OCI-LY3 (cell line): ENCODE results near the gene GNAQ.

Experiments used
- H2AFZ ChIP-seq: fragments of 200-600, 300-600 bp; shearing (Covaris generic); 2 replicates; pipeline ENCODE4 v1.6.0; 2014; ENCODE audit warnings: antibody characterized with exemption, low read depth, low read length
- H3K27ac ChIP-seq: fragments of 200-600, 300-600 bp; sonication (generic); 2 replicates; pipeline ENCODE4 v1.5.1; 2014; ENCODE audit warnings: mild to moderate bottlenecking, low read length, moderate library complexity, mixed read lengths
- H3K27me3 ChIP-seq: fragments of 200-600, 300-600 bp; sonication (generic); 2 replicates; pipeline ENCODE4 v1.6.1; 2014; ENCODE audit warnings: low read depth, low read length, mixed read lengths
- H3K36me3 ChIP-seq: fragments of 200-600, 300-600 bp; sonication (generic); replicated peaks from 2 replicates; pipeline ENCODE3; 2014; ENCODE audit warnings: low read depth, low read length, mixed read lengths
- H3K4me1 ChIP-seq: fragments of 300-600, 200-600 bp; sonication (generic); 2 replicates; pipeline ENCODE4 v1.6.1; 2014; ENCODE audit warnings: low read length, mixed read lengths
- H3K4me2 ChIP-seq: fragments of 200-600, 300-600 bp; sonication (generic); 2 replicates; pipeline ENCODE4 v1.6.1; 2014; ENCODE audit warnings: low read length, mixed read lengths
- H3K4me3 ChIP-seq: fragments of 300-600, 200-600 bp; sonication (generic); 2 replicates; pipeline ENCODE4 v1.5.1; 2014; ENCODE audit warnings: antibody characterized with exemption, mild to moderate bottlenecking, low read length, moderate library complexity
- H3K79me2 ChIP-seq: fragments of 300-600, 200-600 bp; shearing (Covaris generic); 2 replicates; pipeline ENCODE4 v1.6.1; 2014; ENCODE audit warnings: mild to moderate bottlenecking, low read length, mixed read lengths
- H3K9ac ChIP-seq: fragments of 300-600, 200-600 bp; shearing (Covaris generic); 2 replicates; pipeline ENCODE4 v1.6.0; 2014; ENCODE audit warnings: mild to moderate bottlenecking, low read length, moderate library complexity
- H3K9me3 ChIP-seq: fragments of 200-600, 300-600 bp; shearing (Covaris generic); 2 replicates; pipeline ENCODE4 v1.6.1; 2014; ENCODE audit warnings: low read length, mixed read lengths; ENCODE audit not compliant: insufficient read depth
- H4K20me1 ChIP-seq: fragments of 200-600, 300-600 bp; sonication (generic); 2 replicates; pipeline ENCODE4 v1.6.1; 2016; ENCODE audit warnings: low read length, mixed read lengths; ENCODE audit not compliant: insufficient read depth
- EZH2phosphoT487 ChIP-seq: fragments of 200-600 bp; shearing (Covaris generic); IDR thresholded peaks from 2 replicates; pipeline ENCODE4 v1.6.1; 2018; ENCODE audit warnings: antibody characterized with exemption, mixed run types, low read depth
- TF ChIP-seq, protein P1 (sequence below): fragments of 200-600, 300-600 bp; sonication (generic); IDR thresholded peaks from 2 replicates; pipeline ENCODE4 v1.5.1; 2014; ENCODE audit warnings: antibody characterized with exemption, low read length, low read depth

Gene GNAQ

DNA sequence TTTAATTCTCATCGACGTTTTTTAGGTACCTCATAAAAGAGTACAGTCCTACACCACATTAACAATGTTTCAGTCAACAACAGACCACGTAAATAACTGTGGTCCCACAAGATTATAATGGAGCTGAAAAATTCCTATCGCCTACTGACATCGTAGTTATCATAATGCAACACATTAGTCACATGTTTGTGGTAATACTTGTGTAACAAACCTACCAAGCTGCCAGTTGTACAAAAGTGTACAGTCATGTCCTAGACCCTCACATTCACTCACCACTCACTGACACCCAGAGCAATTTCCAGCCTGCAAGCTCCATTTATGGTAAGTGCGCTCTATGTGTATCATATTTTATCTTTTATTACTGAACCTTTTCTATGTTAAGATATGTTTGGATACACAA lies 16.8 kb downstream of the GNAQ start:
- H3K79me2 ChIP-seq, result no peaks in the 10 kb centered on the region
- no peak overlapping the region for H3K4me2 ChIP-seq
- no peaks in the 10 kb centered on the region for H3K9me3 ChIP-seq
- no peak overlapping the region for H3K4me3 ChIP-seq
- H3K9ac ChIP-seq, result no peak overlapping the region
- no peak overlapping the region for H2AFZ ChIP-seq
- no peaks in the 10 kb centered on the region for H3K27me3 ChIP-seq
- no peak for TF ChIP-seq EZH2phosphoT487
- TF ChIP-seq, protein P1, sequence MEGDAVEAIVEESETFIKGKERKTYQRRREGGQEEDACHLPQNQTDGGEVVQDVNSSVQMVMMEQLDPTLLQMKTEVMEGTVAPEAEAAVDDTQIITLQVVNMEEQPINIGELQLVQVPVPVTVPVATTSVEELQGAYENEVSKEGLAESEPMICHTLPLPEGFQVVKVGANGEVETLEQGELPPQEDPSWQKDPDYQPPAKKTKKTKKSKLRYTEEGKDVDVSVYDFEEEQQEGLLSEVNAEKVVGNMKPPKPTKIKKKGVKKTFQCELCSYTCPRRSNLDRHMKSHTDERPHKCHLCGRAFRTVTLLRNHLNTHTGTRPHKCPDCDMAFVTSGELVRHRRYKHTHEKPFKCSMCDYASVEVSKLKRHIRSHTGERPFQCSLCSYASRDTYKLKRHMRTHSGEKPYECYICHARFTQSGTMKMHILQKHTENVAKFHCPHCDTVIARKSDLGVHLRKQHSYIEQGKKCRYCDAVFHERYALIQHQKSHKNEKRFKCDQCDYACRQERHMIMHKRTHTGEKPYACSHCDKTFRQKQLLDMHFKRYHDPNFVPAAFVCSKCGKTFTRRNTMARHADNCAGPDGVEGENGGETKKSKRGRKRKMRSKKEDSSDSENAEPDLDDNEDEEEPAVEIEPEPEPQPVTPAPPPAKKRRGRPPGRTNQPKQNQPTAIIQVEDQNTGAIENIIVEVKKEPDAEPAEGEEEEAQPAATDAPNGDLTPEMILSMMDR, result no peak
- H3K36me3 ChIP-seq, result no peaks in the 10 kb centered on the region
- no peak overlapping the region for H3K27ac ChIP-seq
- H4K20me1 ChIP-seq, result no peaks in the 10 kb centered on the region
- H3K4me1 ChIP-seq, result peaks cover 6% of the 10 kb centered on the region

DNA sequence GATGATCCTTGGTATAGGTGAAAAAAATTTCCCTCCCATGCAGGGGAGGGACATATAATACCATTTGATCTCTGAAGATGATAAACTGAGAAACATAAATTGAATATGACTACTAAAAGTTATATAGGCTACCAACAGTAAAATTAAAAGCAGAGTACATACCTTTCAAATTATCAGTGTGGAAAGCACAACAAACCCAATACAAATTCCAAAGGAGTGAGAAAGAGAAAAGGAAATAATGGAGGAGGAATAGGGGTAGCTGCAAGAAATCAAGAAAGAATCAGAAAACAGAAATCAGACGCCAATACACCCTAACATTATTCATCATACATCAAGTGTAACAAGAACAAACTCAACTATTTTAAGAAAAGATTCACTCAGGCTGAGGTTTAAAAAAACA lies 17.7 kb downstream of the GNAQ start:
- Histone ChIP-seq H3K9me3 (no peaks in the 10 kb centered on the region), H3K27me3 (no peaks in the 10 kb centered on the region), H4K20me1 (no peaks in the 10 kb centered on the region), H3K4me1 (peaks cover 6% of the 10 kb centered on the region), H3K79me2 (no peaks in the 10 kb centered on the region), H3K36me3 (no peaks in the 10 kb centered on the region), H2AFZ (no peak overlapping the region), H3K4me3 (no peak overlapping the region), H3K27ac (no peak overlapping the region), H3K9ac (no peak overlapping the region), H3K4me2 (no peak overlapping the region)
- TF ChIP-seq, protein P1, result no peak
- TF ChIP-seq EZH2phosphoT487, result no peak

DNA sequence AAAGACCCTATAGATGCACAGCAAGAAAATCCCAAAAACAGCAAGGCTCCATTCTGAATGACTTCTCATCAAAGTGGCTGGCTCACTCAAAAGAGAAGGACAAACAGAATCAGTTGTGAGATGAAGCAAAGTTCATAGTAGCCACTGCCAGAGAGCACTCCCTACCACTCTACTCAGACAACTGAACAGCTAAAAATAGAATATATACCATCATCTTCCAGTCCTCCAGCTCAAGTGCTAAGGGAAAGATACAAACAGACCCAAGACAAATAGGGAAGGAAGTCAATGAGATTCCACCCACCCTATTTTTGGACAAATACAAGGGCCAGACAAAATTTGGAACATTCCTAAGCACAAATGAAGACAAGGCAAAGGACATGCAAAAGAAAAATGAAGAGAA lies 20.6 kb downstream of the GNAQ start:
- no peaks in the 10 kb centered on the region for H3K36me3 ChIP-seq
- no peak overlapping the region for H3K27ac ChIP-seq
- no peaks in the 10 kb centered on the region for H3K79me2 ChIP-seq
- no peak overlapping the region for H3K9ac ChIP-seq
- H3K4me3 ChIP-seq, result no peak overlapping the region
- H3K4me2 ChIP-seq, result no peak overlapping the region
- no peak for TF ChIP-seq EZH2phosphoT487
- TF ChIP-seq, protein P1, result no peak
- no peak overlapping the region for H2AFZ ChIP-seq
- H3K4me1 ChIP-seq, result no peaks in the 10 kb centered on the region
- H3K9me3 ChIP-seq, result no peaks in the 10 kb centered on the region
- no peaks in the 10 kb centered on the region for H4K20me1 ChIP-seq
- no peaks in the 10 kb centered on the region for H3K27me3 ChIP-seq

DNA sequence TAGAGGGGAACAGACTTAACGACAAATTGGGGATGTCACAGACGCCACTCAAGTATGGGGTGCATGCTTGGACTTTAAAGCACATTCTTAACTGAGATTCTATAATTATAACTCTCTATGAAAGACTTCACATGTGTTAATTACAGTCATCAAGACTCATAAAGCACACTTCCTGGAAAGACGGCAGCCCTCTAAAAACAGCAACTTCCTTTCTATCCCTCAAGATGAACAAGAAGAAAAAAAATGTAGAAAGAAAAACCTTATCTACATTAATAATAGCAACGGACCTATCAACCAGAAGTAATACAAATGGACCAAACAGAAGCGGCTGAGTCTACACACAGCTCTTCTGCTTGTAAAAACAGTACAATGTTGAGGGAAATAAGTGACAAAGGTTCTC lies 21.2 kb downstream of the GNAQ start:
- no peak overlapping the region for H3K9ac ChIP-seq
- TF ChIP-seq, protein P1, result no peak
- no peak for TF ChIP-seq EZH2phosphoT487
- 0 out of 2 replicates have a peak overlapping the region, but pooled peaks have one; percentile 33 for H2AFZ ChIP-seq
- no peaks in the 10 kb centered on the region for H3K27me3 ChIP-seq
- H4K20me1 ChIP-seq, result no peaks in the 10 kb centered on the region
- H3K27ac ChIP-seq, result no peak overlapping the region
- no peaks in the 10 kb centered on the region for H3K4me1 ChIP-seq
- H3K79me2 ChIP-seq, result no peaks in the 10 kb centered on the region
- H3K4me2 ChIP-seq, result no peak overlapping the region
- H3K9me3 ChIP-seq, result no peaks in the 10 kb centered on the region
- no peaks in the 10 kb centered on the region for H3K36me3 ChIP-seq
- no peak overlapping the region for H3K4me3 ChIP-seq
